Suppressor macrophage treated with lipopolysaccharide for 4 hours (primary cell): Measurements from ENCODE around the gene VOPP1.

Source experiments
- DNase-seq: peaks from one replicate; pipeline ENCODE4 v3.0.0-alpha.2; 2020

VOPP1 gene

GRCh38 chr7:55429835-55430499 lies 142.3 kb downstream of the VOPP1 start:
- no peak for DNase-seq

- no peak for DNase-seq
These were observed 144.5 kb downstream of the VOPP1 start for GRCh38 chr7:55427800-55428199.

GRCh38 chr7:55427342-55427741 lies 145.0 kb downstream of the VOPP1 start:
- DNase-seq: no peak

- DNase-seq: no peak
These were observed 145.6 kb downstream of the VOPP1 start for GRCh38 chr7:55426676-55427075.

GRCh38 chr7:55425141-55425752 lies 147.1 kb downstream of the VOPP1 start:
- DNase-seq: peak; percentile 6

- no peak for DNase-seq
These were observed 148.4 kb downstream of the VOPP1 start for GRCh38 chr7:55423891-55424290.

- DNase-seq: no peak
These were observed 149.0 kb downstream of the VOPP1 start for GRCh38 chr7:55423277-55423711.
